Sigmoid colon (tissue), 7 donors: ENCODE results near the gene PUM1. TPM values are rescaled to one million over a fixed set of nuclear protein-coding genes. Genes with fewer than 3 reads are reported as not detected.

Experiments
- DNase-seq: peaks from one replicate; pipeline ENCODE4 v3.0.0-alpha.2; 2019
- H3K27ac ChIP-seq, 4 donors: fragments of 200-600 bp; sonication (generic); one replicate each; pipeline ENCODE4 v1.5.1; 2016 to 2019; ENCODE audit warnings: mild to moderate bottlenecking in 1 of 4
- H3K27me3 ChIP-seq, 3 donors: fragments of 200-600 bp; sonication (generic); one replicate each; pipeline ENCODE4 v1.5.1; 2019; ENCODE audit warnings: mild to moderate bottlenecking in 1 of 3
- H3K36me3 ChIP-seq, 4 donors: fragments of 200-600 bp; sonication (generic); one replicate each; pipeline ENCODE4 v1.5.1; 2016 to 2019
- H3K4me1 ChIP-seq, 4 donors: fragments of 200-600 bp; sonication (generic); one replicate each; pipeline ENCODE4 v1.5.1; 2017 to 2019
- H3K4me3 ChIP-seq, 4 donors: fragments of 200-600 bp; sonication (generic); one replicate each; pipeline ENCODE4 v1.5.1; 2017 to 2019; ENCODE audit warnings: mild to moderate bottlenecking in 2 of 4, moderate library complexity in 1 of 4
- H3K9me3 ChIP-seq, 4 donors: fragments of 200-600 bp in 3 of 4; sonication (generic) in 3 of 4; one replicate each; pipeline versions ENCODE4 v1.5.1 to v1.6.1; 2013 to 2019
- CTCF ChIP-seq, 4 experiments: fragments of 450-650 bp in 3 of 4; fragments of 200-600 bp in 1 of 4; IDR thresholded peaks; one replicate each; pipeline ENCODE4 v1.5.1; 2016 to 2019; ENCODE audit warnings: antibody characterized with exemption in 4 of 4, mild to moderate bottlenecking in 3 of 4, moderate library complexity in 2 of 4
- EP300 ChIP-seq, 4 donors: sonication (generic); formaldehyde crosslinking; IDR thresholded peaks; one replicate each; pipeline ENCODE4 v1.6.1; 2017; ENCODE audit warnings: antibody characterized with exemption in 4 of 4
- POLR2A ChIP-seq, 2 donors: fragments of 450-650 bp; IDR thresholded peaks; one replicate each; pipeline ENCODE4 v1.6.1; 2016; ENCODE audit warnings: antibody characterized with exemption in 2 of 2, mild to moderate bottlenecking in 2 of 2, moderate library complexity in 2 of 2
- POLR2AphosphoS5 ChIP-seq, 4 donors: sonication (generic); formaldehyde crosslinking; IDR thresholded peaks; one replicate each; pipeline ENCODE4 v1.6.1; 2017; ENCODE audit warnings: antibody characterized with exemption in 4 of 4
- WGBS, 2 donors: extraction: QIAGEN DNeasy Blood & Tissue Kit; methylation state at CpG; one replicate each; pipeline ENCODE4 v1.1.7; 2013; 5-methylcytosine and 5-hydroxymethylcytosine counted together
- intact Hi-C: fragments of 100-400 bp; cut with DNase I; formaldehyde crosslinking; loops from one replicate; pipeline ENCODE4 v1.15.1; 2023
- polyA plus RNA-seq, 3 donors: library from polyadenylated mRNA; stranded (reverse); fragments of 200-250 nt; gene quantifications; one replicate each; pipeline ENCODE4 v1.2.3, GENCODE V29; 2013
- total RNA-seq, 4 donors: library from RNA; depleted of rRNA; stranded (reverse); fragments of >200 nt; gene quantifications; one replicate each; pipeline ENCODE4 v1.1.0, GENCODE V29; 2016
- donor health status: healthy with polysubstance abuse.
- donor health status: Bipolar disorder and iron deficiency.
- donor health status: healthy.

Gene PUM1
- total and polyA plus RNA-seq, 7 donors, result 16.9 to 89.5 (median 66.4) TPM

GRCh38 chr1:30971496-30971895 is 94.0 kb downstream of the PUM1 start:
- TF ChIP-seq POLR2AphosphoS5 (IDR thresholded peaks at IDR 0.05) (no peak), EP300 (IDR thresholded peaks at IDR 0.05) (no peak), POLR2A (IDR thresholded peaks at IDR 0.05) (no peak), CTCF (IDR thresholded peaks at IDR 0.05) (no peak)
- H3K27ac ChIP-seq, result no peak overlapping the region
- no peaks in the 10 kb centered on the region for H3K9me3 ChIP-seq
- intact Hi-C loops, result no loop called here
- 80 to 87% methylated on average over 2 of the region's 2 CpGs for WGBS, 2 donors
- no peak for DNase-seq
- peaks cover 0 to 27% (median 16%) of the 10 kb centered on the region in 4 donors for H3K4me1 ChIP-seq
- H3K36me3 ChIP-seq, result peaks cover 0 to 41% (median 6%) of the 10 kb centered on the region in 4 donors
- H3K4me3 ChIP-seq, result no peak overlapping the region
- no peaks in the 10 kb centered on the region for H3K27me3 ChIP-seq

GRCh38 chr1:30969903-30970302 is 95.6 kb downstream of the PUM1 start:
- Histone ChIP-seq H3K36me3 (peaks cover 5 to 57% (median 13%) of the 10 kb centered on the region in 4 donors), H3K27ac (no peak overlapping the region), H3K27me3 (no peaks in the 10 kb centered on the region), H3K9me3 (no peaks in the 10 kb centered on the region), H3K4me1 (peaks cover 0 to 26% (median 17%) of the 10 kb centered on the region in 4 donors), H3K4me3 (no peak overlapping the region)
- intact Hi-C loops, result loop anchor here (10.0 kb wide), 1 partner anchor 95 kb away; the partner anchor contains the start of gene PUM1
- no peak for DNase-seq
- no peak for TF ChIP-seq CTCF (IDR thresholded peaks at IDR 0.05)
- no peak for TF ChIP-seq POLR2AphosphoS5 (IDR thresholded peaks at IDR 0.05)
- no peak for TF ChIP-seq POLR2A (IDR thresholded peaks at IDR 0.05)
- no peak for TF ChIP-seq EP300 (IDR thresholded peaks at IDR 0.05)

GRCh38 chr1:30968220-30968971 is 97.1 kb downstream of the PUM1 start:
- TF ChIP-seq POLR2A (IDR thresholded peaks at IDR 0.05), result no peak
- no peak for TF ChIP-seq CTCF (IDR thresholded peaks at IDR 0.05)
- TF ChIP-seq EP300 (IDR thresholded peaks at IDR 0.05), result no peak
- TF ChIP-seq POLR2AphosphoS5 (IDR thresholded peaks at IDR 0.05), result no peak
- Histone ChIP-seq H3K27ac (no peak overlapping the region), H3K27me3 (no peaks in the 10 kb centered on the region), H3K4me1 (peaks cover 0 to 29% (median 21%) of the 10 kb centered on the region in 4 donors), H3K4me3 (no peak overlapping the region), H3K9me3 (no peaks in the 10 kb centered on the region), H3K36me3 (peaks cover 8 to 59% (median 26%) of the 10 kb centered on the region in 4 donors)
- intact Hi-C loops, result loop anchor here (10.0 kb wide), 1 partner anchor 96 kb away; the partner anchor contains the start of gene PUM1
- 80 to 87% methylated on average over 8 of the region's 8 CpGs for WGBS, 2 donors
- no peak for DNase-seq

GRCh38 chr1:30966690-30967369 is 98.7 kb downstream of the PUM1 start:
- no peaks in the 10 kb centered on the region for H3K27me3 ChIP-seq
- WGBS, 2 donors, result 86 to 89% methylated on average over 8 of the region's 8 CpGs
- DNase-seq, result no peak
- H3K36me3 ChIP-seq, result peaks cover 8 to 72% (median 29%) of the 10 kb centered on the region in 4 donors
- TF ChIP-seq POLR2AphosphoS5 (IDR thresholded peaks at IDR 0.05), result no peak
- TF ChIP-seq POLR2A (IDR thresholded peaks at IDR 0.05), result no peak
- TF ChIP-seq EP300 (IDR thresholded peaks at IDR 0.05), result no peak
- TF ChIP-seq CTCF (IDR thresholded peaks at IDR 0.05), result no peak
- no peak overlapping the region for H3K4me3 ChIP-seq
- H3K27ac ChIP-seq, result peak overlapping the region in 3 of 4 donors; percentile 41 to 49 (median 49)
- no peaks in the 10 kb centered on the region for H3K9me3 ChIP-seq
- H3K4me1 ChIP-seq, result peaks cover 0 to 29% (median 21%) of the 10 kb centered on the region in 4 donors
- intact Hi-C loops, result loop anchor here (10.0 kb wide), 1 partner anchor 98 kb away; the partner anchor contains the start of gene PUM1
